Spleen (tissue), 7 donors: ENCODE results near the gene SLC40A1.

ENCODE experiments used
- POLR2A ChIP-seq, 3 donors: fragments of 450-650 bp; IDR thresholded peaks; one replicate each; pipeline ENCODE4 v1.5.1; 2017; ENCODE audit warnings: antibody characterized with exemption in 3 of 3, mild to moderate bottlenecking in 1 of 3
- POLR2AphosphoS5 ChIP-seq, 3 donors: sonication (generic); formaldehyde crosslinking; IDR thresholded peaks; one replicate each; pipeline ENCODE4 v1.5.1; 2017; ENCODE audit warnings: antibody characterized with exemption in 3 of 3
- TF ChIP-seq, protein P1 (sequence below), 11 experiments: fragments of 200-600 bp in 7 of 11; fragments of 450-650 bp in 4 of 11; sonication (generic) in 4 of 11; IDR thresholded peaks in 8 of 11; conservative IDR thresholded peaks in 3 of 11; 1 replicate in 7 of 11; 2 replicates in 4 of 11; pipeline versions ENCODE4 v1.4.0 to v1.8.0; 2016 to 2021; ENCODE audit warnings: antibody characterized with exemption in 11 of 11, inconsistent platforms in 4 of 11, mild to moderate bottlenecking in 1 of 11
- donor health status: DM: no; HTN: no; CAD: no; lungs with moderate emphysema.
- donor health status: DM: no; HTN: no; CAD: no.
- donor health status: DM: no; HTN: no; CAD: no.

DNA sequence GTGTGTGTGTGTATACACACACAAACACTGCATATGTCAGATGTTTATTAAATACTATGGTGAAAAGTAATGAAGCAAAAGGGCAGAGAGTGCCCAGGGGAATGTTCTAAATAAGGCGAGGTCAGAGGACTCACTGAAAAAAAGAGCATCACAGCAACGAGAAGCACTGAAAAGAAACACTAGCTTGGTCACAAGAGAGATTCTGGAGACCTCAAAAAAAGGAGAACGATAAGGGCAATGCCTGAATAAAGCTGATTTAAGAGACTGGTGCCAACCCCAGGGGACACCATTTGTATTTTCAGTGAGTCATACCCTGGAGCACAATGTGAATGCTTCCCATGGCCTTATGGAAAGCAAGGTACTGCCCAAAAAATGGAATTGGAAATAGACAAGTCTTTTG, 14.5 kb downstream of the SLC40A1 start:
- TF ChIP-seq, protein P1, sequence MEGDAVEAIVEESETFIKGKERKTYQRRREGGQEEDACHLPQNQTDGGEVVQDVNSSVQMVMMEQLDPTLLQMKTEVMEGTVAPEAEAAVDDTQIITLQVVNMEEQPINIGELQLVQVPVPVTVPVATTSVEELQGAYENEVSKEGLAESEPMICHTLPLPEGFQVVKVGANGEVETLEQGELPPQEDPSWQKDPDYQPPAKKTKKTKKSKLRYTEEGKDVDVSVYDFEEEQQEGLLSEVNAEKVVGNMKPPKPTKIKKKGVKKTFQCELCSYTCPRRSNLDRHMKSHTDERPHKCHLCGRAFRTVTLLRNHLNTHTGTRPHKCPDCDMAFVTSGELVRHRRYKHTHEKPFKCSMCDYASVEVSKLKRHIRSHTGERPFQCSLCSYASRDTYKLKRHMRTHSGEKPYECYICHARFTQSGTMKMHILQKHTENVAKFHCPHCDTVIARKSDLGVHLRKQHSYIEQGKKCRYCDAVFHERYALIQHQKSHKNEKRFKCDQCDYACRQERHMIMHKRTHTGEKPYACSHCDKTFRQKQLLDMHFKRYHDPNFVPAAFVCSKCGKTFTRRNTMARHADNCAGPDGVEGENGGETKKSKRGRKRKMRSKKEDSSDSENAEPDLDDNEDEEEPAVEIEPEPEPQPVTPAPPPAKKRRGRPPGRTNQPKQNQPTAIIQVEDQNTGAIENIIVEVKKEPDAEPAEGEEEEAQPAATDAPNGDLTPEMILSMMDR (IDR thresholded peaks at IDR 0.05 in 8 of 11, conservative IDR thresholded peaks at IDR 0.05 in 3 of 11) = no peak
- TF ChIP-seq POLR2A (IDR thresholded peaks at IDR 0.05) (no peak), POLR2AphosphoS5 (IDR thresholded peaks at IDR 0.05) (peak in 1 of 3 donors; percentile 7)
